Skeletal muscle tissue (tissue), 4 donors: ENCODE results near the gene B4GALT4. TPM values are rescaled to one million over a fixed set of nuclear protein-coding genes. Genes with fewer than 3 reads are reported as not detected.
"Not testable (repeated sequence)": the region's sequence is repeated elsewhere in the genome, so short reads cannot be mapped to it uniquely, and the experiment has no call there.

Source experiments
- H3K27ac ChIP-seq: one replicate; pipeline ENCODE4 v1.7.0; 2013; ENCODE audit warnings: mild to moderate bottlenecking, low read depth, low read length, inconsistent platforms
- H3K27me3 ChIP-seq, 3 donors: one replicate each; pipeline ENCODE4 v1.7.0; 2013; ENCODE audit warnings: low read length in 3 of 3; ENCODE audit not compliant: control insufficient read depth in 3 of 3, insufficient read depth in 3 of 3
- H3K36me3 ChIP-seq, 3 donors: one replicate each; pipeline ENCODE4 v1.7.0; 2013; ENCODE audit warnings: low read length in 3 of 3; ENCODE audit not compliant: control insufficient read depth in 3 of 3, insufficient read depth in 3 of 3
- H3K4me1 ChIP-seq, 3 donors: one replicate each; pipeline ENCODE4 v1.7.0; 2013; ENCODE audit warnings: low read length in 3 of 3, mild to moderate bottlenecking in 3 of 3; ENCODE audit not compliant: control insufficient read depth in 3 of 3, insufficient read depth in 3 of 3
- H3K4me3 ChIP-seq, 3 donors: one replicate each; pipeline ENCODE4 v1.7.0; 2013; ENCODE audit warnings: low read length in 3 of 3
- H3K9ac ChIP-seq, 3 donors: one replicate each; pipeline ENCODE4 v1.7.0; 2013; ENCODE audit warnings: low read length in 3 of 3, mild to moderate bottlenecking in 3 of 3, moderate library complexity in 2 of 3, low read depth in 1 of 3
- H3K9me3 ChIP-seq, 3 donors: one replicate each; pipeline ENCODE4 v1.7.0; 2013; ENCODE audit warnings: low read length in 3 of 3; ENCODE audit not compliant: control insufficient read depth in 3 of 3
- total RNA-seq: library from RNA; depleted of rRNA; stranded (reverse); fragments of >200 nt; gene quantifications from one replicate; pipeline ENCODE4 v1.2.3, GENCODE V29; 2014
- donor health status: Osteomylitis.

Gene B4GALT4
- total RNA-seq, 1 donor from 2014 or later: 7.8 TPM

- H3K36me3 ChIP-seq: no peaks in the 10 kb centered on the region
- no peaks in the 10 kb centered on the region for H3K27me3 ChIP-seq
- H3K4me3 ChIP-seq: no peak overlapping the region
- H3K4me1 ChIP-seq: no peaks in the 10 kb centered on the region
- H3K9me3 ChIP-seq: no peaks in the 10 kb centered on the region
- no peak overlapping the region for H3K27ac ChIP-seq
- no peak overlapping the region for H3K9ac ChIP-seq
These were observed 18.2 kb upstream of the B4GALT4 start for GRCh38 chr3:119258915-119259314.

DNA sequence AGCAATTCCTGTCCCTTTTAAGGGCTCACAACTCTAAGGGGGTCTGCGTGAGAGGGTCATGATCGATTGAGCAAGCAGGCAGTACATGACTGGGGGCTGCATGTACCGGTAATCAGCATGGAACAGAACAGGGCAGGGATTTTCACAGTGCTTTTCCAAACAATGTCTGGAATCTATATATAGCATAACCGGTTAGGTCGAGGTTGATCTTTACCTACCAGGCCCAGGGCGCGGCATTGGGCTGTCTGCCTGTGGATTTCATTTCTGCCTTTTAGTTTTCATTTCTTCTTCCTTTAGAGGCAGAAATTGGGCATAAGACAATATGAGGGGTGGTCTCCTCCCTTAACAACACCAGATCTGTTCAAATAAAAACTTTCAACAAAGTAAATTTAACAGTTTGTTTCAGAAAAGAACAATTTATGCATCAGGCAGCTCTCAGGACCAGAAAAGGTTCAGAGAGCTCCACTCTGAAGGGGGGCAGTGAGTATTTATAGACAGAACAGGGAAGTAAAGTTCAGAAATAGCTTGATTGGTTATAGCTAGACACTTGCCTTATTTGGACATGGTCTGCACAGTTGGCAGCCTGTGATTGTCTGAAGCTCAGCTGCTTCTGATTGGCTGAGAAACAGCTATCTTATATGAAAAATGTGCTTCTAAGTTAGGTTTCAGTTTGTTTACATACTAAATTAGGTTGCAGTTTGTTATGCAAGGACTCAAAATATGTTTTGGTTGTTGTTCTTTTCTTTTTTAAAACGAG is 17.2 kb upstream of the B4GALT4 start:
- H3K4me1 ChIP-seq: no peaks in the 10 kb centered on the region
- no peaks in the 10 kb centered on the region for H3K36me3 ChIP-seq
- no peak overlapping the region for H3K4me3 ChIP-seq
- no peak overlapping the region for H3K27ac ChIP-seq
- H3K9me3 ChIP-seq: no peaks in the 10 kb centered on the region
- no peak overlapping the region for H3K9ac ChIP-seq
- H3K27me3 ChIP-seq: no peaks in the 10 kb centered on the region

- Histone ChIP-seq H3K4me3 (no peak overlapping the region), H3K27me3 (no peaks in the 10 kb centered on the region), H3K27ac (no peak overlapping the region), H3K4me1 (no peaks in the 10 kb centered on the region), H3K9ac (no peak overlapping the region), H3K36me3 (no peaks in the 10 kb centered on the region), H3K9me3 (no peaks in the 10 kb centered on the region)
These were observed 16.4 kb upstream of the B4GALT4 start for GRCh38 chr3:119257111-119257510.

GRCh38 chr3:119255214-119255613 is 14.5 kb upstream of the B4GALT4 start:
- no peak overlapping the region for H3K4me3 ChIP-seq
- H3K9me3 ChIP-seq: no peaks in the 10 kb centered on the region
- H3K27me3 ChIP-seq: no peaks in the 10 kb centered on the region
- no peak overlapping the region for H3K9ac ChIP-seq
- H3K4me1 ChIP-seq: no peaks in the 10 kb centered on the region
- H3K36me3 ChIP-seq: no peaks in the 10 kb centered on the region
- H3K27ac ChIP-seq: no peak overlapping the region

GRCh38 chr3:119245778-119246177 is 5.1 kb upstream of the B4GALT4 start:
- no peaks in the 10 kb centered on the region for H3K27me3 ChIP-seq
- H3K4me3 ChIP-seq: no peak overlapping the region
- no peak overlapping the region for H3K9ac ChIP-seq
- H3K36me3 ChIP-seq: no peaks in the 10 kb centered on the region
- peaks cover 0 to 2% (median 0%) of the 10 kb centered on the region in 3 donors for H3K9me3 ChIP-seq
- H3K27ac ChIP-seq: no peak overlapping the region
- H3K4me1 ChIP-seq: peaks cover 2 to 15% (median 9%) of the 10 kb centered on the region in 3 donors

DNA sequence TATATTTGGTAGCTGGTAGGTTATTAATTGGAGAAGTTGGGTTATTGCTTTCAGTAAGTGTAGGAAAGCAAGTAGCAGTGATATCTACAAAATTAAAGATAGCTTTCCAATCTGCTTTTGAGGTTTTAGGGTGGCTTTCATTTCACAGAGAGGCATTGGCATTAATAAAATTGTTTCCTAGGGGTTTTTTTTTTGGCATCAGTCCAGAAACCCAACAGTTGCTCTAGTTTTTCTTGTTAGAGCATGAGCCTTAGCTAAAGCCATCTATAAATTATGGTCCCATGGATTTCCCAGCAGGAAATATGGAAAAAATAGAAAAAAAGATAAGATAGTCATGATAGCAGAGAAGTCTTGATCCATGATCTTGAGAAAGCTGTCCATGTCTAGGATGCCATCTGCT is 3.0 kb upstream of the B4GALT4 start:
- no peak overlapping the region for H3K9ac ChIP-seq
- no peaks in the 10 kb centered on the region for H3K9me3 ChIP-seq
- H3K27ac ChIP-seq: no peak overlapping the region
- H3K27me3 ChIP-seq: no peaks in the 10 kb centered on the region
- H3K4me1 ChIP-seq: peaks cover 5 to 20% (median 16%) of the 10 kb centered on the region in 3 donors
- H3K36me3 ChIP-seq: no peaks in the 10 kb centered on the region
- no peak overlapping the region for H3K4me3 ChIP-seq

DNA sequence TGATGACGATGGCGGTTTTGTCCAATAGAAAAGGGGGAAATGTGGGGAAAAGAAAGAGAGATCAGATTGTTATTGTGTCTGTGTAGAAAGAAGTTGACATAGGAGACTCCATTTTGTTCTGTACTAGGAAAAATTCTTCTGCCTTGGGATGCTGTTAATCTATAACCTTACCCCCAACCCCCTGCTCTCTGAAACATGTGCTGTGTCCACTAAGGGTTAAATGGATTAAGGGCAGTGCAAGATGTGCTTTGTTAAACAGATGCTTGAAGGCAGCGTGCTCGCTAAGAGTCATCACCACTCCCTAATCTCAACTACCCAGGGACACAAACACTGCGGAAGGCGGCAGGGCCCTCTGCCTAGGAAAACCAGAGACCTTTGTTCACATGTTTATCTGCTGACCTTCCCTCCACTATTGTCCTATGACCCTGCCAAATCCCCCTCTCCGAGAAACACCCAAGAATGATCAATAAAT is 2.4 kb upstream of the B4GALT4 start:
- peaks cover 5 to 20% (median 16%) of the 10 kb centered on the region in 3 donors for H3K4me1 ChIP-seq
- not testable (repeated sequence) for H3K9ac ChIP-seq, H3K27me3 ChIP-seq, H3K4me3 ChIP-seq, H3K9me3 ChIP-seq, H3K36me3 ChIP-seq, H3K27ac ChIP-seq

GRCh38 chr3:119242387-119243057 is 1.8 kb upstream of the B4GALT4 start:
- H3K4me1 ChIP-seq: peaks cover 5 to 20% (median 16%) of the 10 kb centered on the region in 3 donors
- H3K36me3 ChIP-seq, H3K9ac ChIP-seq, H3K27ac ChIP-seq, H3K27me3 ChIP-seq, H3K4me3 ChIP-seq, H3K9me3 ChIP-seq: not testable (repeated sequence)

DNA sequence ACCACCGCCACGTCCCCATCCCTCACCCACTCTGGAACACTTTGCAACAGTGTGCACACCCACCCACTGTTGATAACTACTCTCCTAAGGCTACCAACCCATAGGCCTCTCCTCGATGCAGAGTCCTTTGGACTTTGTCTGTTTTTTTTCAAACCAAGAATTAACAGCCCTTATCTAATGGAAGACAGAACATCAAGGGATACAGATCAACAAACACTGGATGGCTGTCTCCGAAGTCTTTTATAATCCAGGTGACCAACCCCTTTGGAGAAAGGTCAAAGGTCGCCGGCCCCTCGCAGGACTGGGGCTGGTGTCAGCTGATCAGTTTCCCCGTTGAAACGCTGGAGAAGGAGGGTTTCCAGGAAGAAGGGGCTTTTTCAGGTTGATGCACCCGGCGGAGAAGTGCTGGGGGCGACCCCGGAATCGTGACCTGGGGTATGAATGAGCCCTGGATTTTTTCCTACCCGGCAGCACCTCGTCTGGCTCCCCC is 532 bp downstream of the B4GALT4 start:
- H3K27ac ChIP-seq: peak overlapping the region; percentile 80
- peaks cover 2 to 5% (median 3%) of the 10 kb centered on the region in 3 donors for H3K36me3 ChIP-seq
- H3K27me3 ChIP-seq: no peaks in the 10 kb centered on the region
- H3K9me3 ChIP-seq: no peaks in the 10 kb centered on the region
- peak overlapping the region; percentile 80 to 87 (median 86) for H3K9ac ChIP-seq
- peak overlapping the region; percentile 65 to 83 (median 81) for H3K4me3 ChIP-seq
- H3K4me1 ChIP-seq: peaks cover 7 to 14% (median 8%) of the 10 kb centered on the region in 3 donors
